OCI-LY7 (cell line): ENCODE data around the gene TAS2R13. TPM values are rescaled to one million over a fixed set of nuclear protein-coding genes. Genes with fewer than 3 reads are reported as not detected.

Source experiments
- BruUV-seq: library from RNA; stranded (reverse); fragments of 400-500 nt; replicated peaks from 2 replicates; lab custom pipeline; 2021; lab: Mats Ljungman, UMichigan
- CTCF ChIA-PET: fragments of 300-600 bp; sonication (Branson Sonifier 250); formaldehyde crosslinking; loops from one replicate; lab custom pipeline; 2022; ENCODE audit warnings: antibody characterized with exemption; ENCODE audit not compliant: unreplicated experiment; lab: Charles Lee
- POLR2A ChIA-PET: fragments of 300-600 bp; sonication (Branson Sonifier 250); formaldehyde crosslinking; loops from one replicate; lab custom pipeline; 2022; ENCODE audit warnings: antibody characterized with exemption; lab: Charles Lee
- DNase-seq: peaks from one replicate; pipeline ENCODE4 v3.0.0-alpha.2; 2015; ENCODE audit warnings: low spot score
- H2AFZ ChIP-seq: fragments of 200-600 bp; sonication (generic), shearing (Covaris generic); 2 replicates; pipeline ENCODE4 v1.6.1; 2014; ENCODE audit warnings: mild to moderate bottlenecking, antibody characterized with exemption, low read length, moderate library complexity
- H3K27ac ChIP-seq: fragments of 200-600 bp; sonication (generic); 2 replicates; pipeline ENCODE4 v1.5.1; 2014; ENCODE audit warnings: mixed run types, low read depth, mild to moderate bottlenecking, moderate library complexity, low read length, inconsistent platforms; ENCODE audit not compliant: poor library complexity, severe bottlenecking
- H3K36me3 ChIP-seq: fragments of 200-600 bp; sonication (generic); 2 replicates; pipeline ENCODE4 v1.6.1; 2014; ENCODE audit warnings: mild to moderate bottlenecking, antibody characterized with exemption, low read length, moderate library complexity, mixed read lengths; ENCODE audit not compliant: insufficient read depth
- H3K4me1 ChIP-seq: fragments of 200-600 bp; sonication (generic); 2 replicates; pipeline ENCODE4 v1.5.1; 2014; ENCODE audit warnings: mild to moderate bottlenecking, low read length; ENCODE audit not compliant: insufficient read depth, poor library complexity, severe bottlenecking
- H3K4me2 ChIP-seq: fragments of 200-600 bp; sonication (generic); 2 replicates; pipeline ENCODE4 v1.6.1; 2014; ENCODE audit warnings: mild to moderate bottlenecking, low read length
- H3K4me3 ChIP-seq: fragments of 200-600 bp; sonication (generic); 2 replicates; pipeline ENCODE4 v1.5.1; 2014; ENCODE audit warnings: mild to moderate bottlenecking, low read depth, low read length; ENCODE audit not compliant: poor library complexity, severe bottlenecking
- H3K79me2 ChIP-seq: fragments of 200-600 bp; sonication (generic); 2 replicates; pipeline ENCODE4 v1.6.1; 2016; ENCODE audit warnings: low read depth, mild to moderate bottlenecking, low read length, moderate library complexity, mixed read lengths; ENCODE audit not compliant: insufficient read depth
- H3K9me2 ChIP-seq: fragments of 200-600 bp; sonication (generic); 2 replicates; pipeline ENCODE4 v1.6.1; 2016; ENCODE audit warnings: mild to moderate bottlenecking, low read length, mixed read lengths; ENCODE audit not compliant: insufficient read depth
- H3K9me3 ChIP-seq: fragments of 200-600 bp; sonication (generic); 2 replicates; pipeline ENCODE4 v1.6.1; 2014; ENCODE audit warnings: mild to moderate bottlenecking, mixed run types, low read length, mixed read lengths
- H4K20me1 ChIP-seq: fragments of 200-600 bp; sonication (generic); 2 replicates; pipeline ENCODE4 v1.6.1; 2014; ENCODE audit warnings: mild to moderate bottlenecking, antibody characterized with exemption, low read length, moderate library complexity, mixed read lengths; ENCODE audit not compliant: insufficient read depth
- CTCF ChIP-seq: fragments of 200-600 bp; sonication (generic); conservative IDR thresholded peaks from 2 replicates; pipeline ENCODE4 v1.5.1; 2014; ENCODE audit warnings: mild to moderate bottlenecking, antibody characterized with exemption, low read length, moderate library complexity, mixed read lengths
- EZH2phosphoT487 ChIP-seq: fragments of 200-600 bp; sonication (generic); IDR thresholded peaks from 2 replicates; pipeline ENCODE4 v1.6.1; 2018; ENCODE audit warnings: low read depth, borderline replicate concordance, mild to moderate bottlenecking, mixed run types, antibody characterized with exemption, low read length, moderate library complexity, mixed read lengths
- intact Hi-C: fragments of 100-400 bp; cut with micrococcal nuclease; formaldehyde crosslinking; loops from one replicate; pipeline ENCODE4 v1.10.0; 2022; ENCODE audit not compliant: unreplicated experiment
- total RNA-seq, 2 experiments: library from RNA; depleted of rRNA in 1 of 2; stranded (reverse); fragments of >200 nt in 1 of 2; shearing (Covaris generic) in 1 of 2; gene quantifications; 2 replicates each; pipeline ENCODE4 v1.2.3, GENCODE V29; 2014 to 2022

The TAS2R13 gene
- total RNA-seq, 2 experiments from 2014 or later: 0.92 to 1.2 TPM

- BruUV-seq: no TSS peak
- Histone ChIP-seq H3K27ac (no peak overlapping the region), H3K4me3 (no peak overlapping the region), H3K4me1 (no peaks in the 10 kb centered on the region), H4K20me1 (no peaks in the 10 kb centered on the region), H3K36me3 (no peaks in the 10 kb centered on the region), H2AFZ (no peak overlapping the region), H3K79me2 (no peaks in the 10 kb centered on the region), H3K9me3 (no peaks in the 10 kb centered on the region), H3K9me2 (no peaks in the 10 kb centered on the region), H3K4me2 (no peak overlapping the region)
- intact Hi-C loops: no loop called here
- CTCF ChIA-PET: no interaction called here
- POLR2A ChIA-PET: interaction anchor here (0.9 to 1.2 kb wide), 2 partner anchors 13 to 18 kb away, joined by 3 to 4 read pairs; no protein-coding TSS in a partner anchor
- TF ChIP-seq EZH2phosphoT487 (no peak), CTCF (no peak)
- DNase-seq: no peak
These were observed 16.9 kb upstream of the TAS2R13 start for GRCh38 chr12:10926269-10926668.

GRCh38 chr12:10919809-10920208 is 10.4 kb upstream of the TAS2R13 start:
- no peaks in the 10 kb centered on the region for H3K9me3 ChIP-seq
- no peaks in the 10 kb centered on the region for H3K36me3 ChIP-seq
- no peak overlapping the region for H3K4me3 ChIP-seq
- no peak for TF ChIP-seq EZH2phosphoT487
- no peak for TF ChIP-seq CTCF
- ChIA-PET POLR2A (no interaction called here), CTCF (no interaction called here)
- no peak for DNase-seq
- H3K9me2 ChIP-seq: no peaks in the 10 kb centered on the region
- no peaks in the 10 kb centered on the region for H3K79me2 ChIP-seq
- H4K20me1 ChIP-seq: no peaks in the 10 kb centered on the region
- intact Hi-C loops: no loop called here
- no peak overlapping the region for H3K27ac ChIP-seq
- no TSS peak for BruUV-seq
- no peaks in the 10 kb centered on the region for H3K4me1 ChIP-seq
- no peak overlapping the region for H2AFZ ChIP-seq
- H3K4me2 ChIP-seq: no peak overlapping the region

GRCh38 chr12:10910380-10910779 is 1.0 kb upstream of the TAS2R13 start:
- no peaks in the 10 kb centered on the region for H3K9me2 ChIP-seq
- no peaks in the 10 kb centered on the region for H3K9me3 ChIP-seq
- BruUV-seq: no TSS peak
- intact Hi-C loops: no loop called here
- H3K27ac ChIP-seq: no peak overlapping the region
- no peak overlapping the region for H3K4me3 ChIP-seq
- POLR2A ChIA-PET: interaction anchor here (0.6 to 0.7 kb wide), 2 partner anchors 59 to 1446 kb away, joined by 3 read pairs; partner anchors contain the start of gene BORCS5
- H3K4me2 ChIP-seq: no peak overlapping the region
- DNase-seq: no peak
- TF ChIP-seq CTCF: no peak
- TF ChIP-seq EZH2phosphoT487: no peak
- CTCF ChIA-PET: no interaction called here
- no peaks in the 10 kb centered on the region for H3K79me2 ChIP-seq
- H3K36me3 ChIP-seq: no peaks in the 10 kb centered on the region
- H2AFZ ChIP-seq: no peak overlapping the region
- H4K20me1 ChIP-seq: no peaks in the 10 kb centered on the region
- H3K4me1 ChIP-seq: no peaks in the 10 kb centered on the region
